ENCODE data around the gene ZNF205. TPM values are rescaled to one million over a fixed set of nuclear protein-coding genes. Genes with fewer than 3 reads are reported as not detected.

Gene ZNF205
- total and polyA plus RNA-seq, 9 of the 15 experiments (the other 6 are each of a cell fraction or from before 2014, with no cell fraction given): 2.4 to 11.8 (median 5.1) TPM; not detected in 2

GRCh38 chr16:3152027-3152276, 39.6 kb downstream of the ZNF205 start:
- POLR2A ChIA-PET: interaction anchor here (0.5 to 1.3 kb wide), 3 partner anchors 9 to 86 kb away, joined by 3 to 6 read pairs (median 3); no protein-coding TSS in a partner anchor
- Histone ChIP-seq H2AFZ (ENCODE audit: low read depth, low read length) (peak overlapping the region; percentile 95), H3K4me3 (peak overlapping the region; percentile 62), H3K27ac (ENCODE audit: extremely low read depth, low read depth, low read length) (peak overlapping the region; percentile 81), H3K9me1 (ENCODE audit: control insufficient read depth, insufficient read depth, low read length) (no peaks in the 10 kb centered on the region), H3K9me3 (replicated peaks; ENCODE audit: control insufficient read depth, insufficient read depth, low read depth, low read length) (no peaks in the 10 kb centered on the region), H3K4me1 (replicated peaks in 1 of 2; ENCODE audit: control insufficient read depth in 2 of 2, insufficient read depth in 2 of 2, low read length in 2 of 2) (peaks cover 0 to 39% of the 10 kb centered on the region in 2 experiments; a peak in 3 of 5 replicates), H3K27me3 (ENCODE audit: control insufficient read depth in 2 of 2, insufficient read depth in 2 of 2, low read length in 2 of 2) (no peaks in the 10 kb centered on the region), H4K20me1 (replicated peaks; ENCODE audit: control insufficient read depth, insufficient read depth, low read length) (peaks cover 4% of the 10 kb centered on the region; the same call in 1 of the 2 replicates), H3K36me3 (ENCODE audit: control insufficient read depth, insufficient read depth, low read length) (no peaks in the 10 kb centered on the region), H3K4me2 (ENCODE audit: insufficient read depth, low read length) (peak overlapping the region; percentile 99), H3K9ac (ENCODE audit: insufficient read depth in 1 of 2, low read depth in 2 of 2, low read length in 2 of 2) (peak overlapping the region; percentile 58 to 93), H3K79me2 (ENCODE audit: control insufficient read depth, insufficient read depth, low read length) (no peaks in the 10 kb centered on the region)
- 0% methylated on average over 15 of the region's 15 CpGs for WGBS (ENCODE audit: insufficient coverage, low coverage, missing lambda C conversion rate)
- intact Hi-C loops (cut with micrococcal nuclease) (loop anchor here (1.0 to 10.0 kb wide), 3 partner anchors 15 to 113 kb away; no protein-coding TSS in a partner anchor), in situ Hi-C loops (cut with MboI) (no loop called here)
- CTCF ChIA-PET (ENCODE audit: low intra/inter-chr PET ratio): interaction anchor here (0.5 kb wide), 1 partner anchor 125 kb away, joined by 3 read pairs; no protein-coding TSS in a partner anchor
- FAIRE-seq (no peak), DNase-seq (ENCODE audit: extremely low read depth in 1 of 4, low spot score in 3 of 4) (peak in 1 of 4 experiments; percentile 35), ATAC-seq (no peak)
- BruUV-seq (replicated peaks): no TSS peak
- TF ChIP-seq RNF2 (IDR thresholded peaks at IDR 0.05): no peak
- TF ChIP-seq KDM2B (CRISPR knock-in tag; IDR thresholded peaks at IDR 0.05): 0 out of 2 replicates have a peak, but pooled peaks have one; percentile 8
- no peak for TF ChIP-seq ZKSCAN1 (IDR thresholded peaks at IDR 0.05; ENCODE audit: low read depth, low read length)
- 0 out of 2 replicates have a peak, but pooled peaks have one; percentile 17 for TF ChIP-seq MYC (IDR thresholded peaks at IDR 0.05; ENCODE audit: low read depth, low read length)
- no peak for TF ChIP-seq MYC (CRISPR knock-in tag; IDR thresholded peaks at IDR 0.05; ENCODE audit: borderline replicate concordance, low read depth)
- TF ChIP-seq, protein P1, sequence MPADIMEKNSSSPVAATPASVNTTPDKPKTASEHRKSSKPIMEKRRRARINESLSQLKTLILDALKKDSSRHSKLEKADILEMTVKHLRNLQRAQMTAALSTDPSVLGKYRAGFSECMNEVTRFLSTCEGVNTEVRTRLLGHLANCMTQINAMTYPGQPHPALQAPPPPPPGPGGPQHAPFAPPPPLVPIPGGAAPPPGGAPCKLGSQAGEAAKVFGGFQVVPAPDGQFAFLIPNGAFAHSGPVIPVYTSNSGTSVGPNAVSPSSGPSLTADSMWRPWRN (IDR thresholded peaks at IDR 0.05; ENCODE audit: low read depth): no peak
- TF ChIP-seq NR4A1 (CRISPR knock-in tag; IDR thresholded peaks at IDR 0.05): no peak
- no peak for TF ChIP-seq NR4A1 (tag; IDR thresholded peaks at IDR 0.05)
- TF ChIP-seq KDM5B (IDR thresholded peaks at IDR 0.05; ENCODE audit: insufficient replicate concordance, low read depth, low read length): peak; percentile 3
- no peak for TF ChIP-seq SMAD1 (IDR thresholded peaks at IDR 0.05; ENCODE audit: low read depth, low read length, partially characterized antibody)
- TF ChIP-seq NFRKB (IDR thresholded peaks at IDR 0.05; ENCODE audit: low read depth): peak; percentile 27; the same call in 1 of the 2 replicates
- TF ChIP-seq, protein P2, sequence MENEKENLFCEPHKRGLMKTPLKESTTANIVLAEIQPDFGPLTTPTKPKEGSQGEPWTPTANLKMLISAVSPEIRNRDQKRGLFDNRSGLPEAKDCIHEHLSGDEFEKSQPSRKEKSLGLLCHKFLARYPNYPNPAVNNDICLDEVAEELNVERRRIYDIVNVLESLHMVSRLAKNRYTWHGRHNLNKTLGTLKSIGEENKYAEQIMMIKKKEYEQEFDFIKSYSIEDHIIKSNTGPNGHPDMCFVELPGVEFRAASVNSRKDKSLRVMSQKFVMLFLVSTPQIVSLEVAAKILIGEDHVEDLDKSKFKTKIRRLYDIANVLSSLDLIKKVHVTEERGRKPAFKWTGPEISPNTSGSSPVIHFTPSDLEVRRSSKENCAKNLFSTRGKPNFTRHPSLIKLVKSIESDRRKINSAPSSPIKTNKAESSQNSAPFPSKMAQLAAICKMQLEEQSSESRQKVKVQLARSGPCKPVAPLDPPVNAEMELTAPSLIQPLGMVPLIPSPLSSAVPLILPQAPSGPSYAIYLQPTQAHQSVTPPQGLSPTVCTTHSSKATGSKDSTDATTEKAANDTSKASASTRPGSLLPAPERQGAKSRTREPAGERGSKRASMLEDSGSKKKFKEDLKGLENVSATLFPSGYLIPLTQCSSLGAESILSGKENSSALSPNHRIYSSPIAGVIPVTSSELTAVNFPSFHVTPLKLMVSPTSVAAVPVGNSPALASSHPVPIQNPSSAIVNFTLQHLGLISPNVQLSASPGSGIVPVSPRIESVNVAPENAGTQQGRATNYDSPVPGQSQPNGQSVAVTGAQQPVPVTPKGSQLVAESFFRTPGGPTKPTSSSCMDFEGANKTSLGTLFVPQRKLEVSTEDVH (IDR thresholded peaks at IDR 0.05; ENCODE audit: low read depth, partially characterized antibody): peak; percentile 23
- TF ChIP-seq, protein P3, sequence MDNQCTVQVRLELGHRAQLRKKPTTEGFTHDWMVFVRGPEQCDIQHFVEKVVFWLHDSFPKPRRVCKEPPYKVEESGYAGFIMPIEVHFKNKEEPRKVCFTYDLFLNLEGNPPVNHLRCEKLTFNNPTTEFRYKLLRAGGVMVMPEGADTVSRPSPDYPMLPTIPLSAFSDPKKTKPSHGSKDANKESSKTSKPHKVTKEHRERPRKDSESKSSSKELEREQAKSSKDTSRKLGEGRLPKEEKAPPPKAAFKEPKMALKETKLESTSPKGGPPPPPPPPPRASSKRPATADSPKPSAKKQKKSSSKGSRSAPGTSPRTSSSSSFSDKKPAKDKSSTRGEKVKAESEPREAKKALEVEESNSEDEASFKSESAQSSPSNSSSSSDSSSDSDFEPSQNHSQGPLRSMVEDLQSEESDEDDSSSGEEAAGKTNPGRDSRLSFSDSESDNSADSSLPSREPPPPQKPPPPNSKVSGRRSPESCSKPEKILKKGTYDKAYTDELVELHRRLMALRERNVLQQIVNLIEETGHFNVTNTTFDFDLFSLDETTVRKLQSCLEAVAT (IDR thresholded peaks at IDR 0.05): 0 out of 4 replicates have a peak, but pooled peaks of 1 of the 2 experiments have one; percentile 7
- TF ChIP-seq PML (IDR thresholded peaks at IDR 0.05; ENCODE audit: low read length): 0 out of 2 replicates have a peak, but pooled peaks have one; percentile 7
- no peak for TF ChIP-seq NFATC3 (IDR thresholded peaks at IDR 0.05)
- TF ChIP-seq, protein P4, sequence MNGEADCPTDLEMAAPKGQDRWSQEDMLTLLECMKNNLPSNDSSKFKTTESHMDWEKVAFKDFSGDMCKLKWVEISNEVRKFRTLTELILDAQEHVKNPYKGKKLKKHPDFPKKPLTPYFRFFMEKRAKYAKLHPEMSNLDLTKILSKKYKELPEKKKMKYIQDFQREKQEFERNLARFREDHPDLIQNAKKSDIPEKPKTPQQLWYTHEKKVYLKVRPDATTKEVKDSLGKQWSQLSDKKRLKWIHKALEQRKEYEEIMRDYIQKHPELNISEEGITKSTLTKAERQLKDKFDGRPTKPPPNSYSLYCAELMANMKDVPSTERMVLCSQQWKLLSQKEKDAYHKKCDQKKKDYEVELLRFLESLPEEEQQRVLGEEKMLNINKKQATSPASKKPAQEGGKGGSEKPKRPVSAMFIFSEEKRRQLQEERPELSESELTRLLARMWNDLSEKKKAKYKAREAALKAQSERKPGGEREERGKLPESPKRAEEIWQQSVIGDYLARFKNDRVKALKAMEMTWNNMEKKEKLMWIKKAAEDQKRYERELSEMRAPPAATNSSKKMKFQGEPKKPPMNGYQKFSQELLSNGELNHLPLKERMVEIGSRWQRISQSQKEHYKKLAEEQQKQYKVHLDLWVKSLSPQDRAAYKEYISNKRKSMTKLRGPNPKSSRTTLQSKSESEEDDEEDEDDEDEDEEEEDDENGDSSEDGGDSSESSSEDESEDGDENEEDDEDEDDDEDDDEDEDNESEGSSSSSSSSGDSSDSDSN (IDR thresholded peaks at IDR 0.05; ENCODE audit: borderline replicate concordance in 1 of 2, low read depth in 2 of 2, low read length in 2 of 2): 0 out of 4 replicates have a peak, but pooled peaks of 1 of the 2 experiments have one; percentile 57
